Right lobe of liver (tissue), 6 donors: Measurements from ENCODE around the gene CORT. TPM values are rescaled to one million over a fixed set of nuclear protein-coding genes. Genes with fewer than 3 reads are reported as not detected.
"Not testable (repeated sequence)": the region's sequence is repeated elsewhere in the genome, so short reads cannot be mapped to it uniquely, and the experiment has no call there.

Experiments
- ATAC-seq, 4 donors: fragments of 200-7000 bp; cut with Tn5 transposase; one replicate each; pipeline ENCODE4 v1.9.1; 2020; ENCODE audit warnings: mild to moderate bottlenecking in 4 of 4, moderate library complexity in 4 of 4
- DNase-seq, 3 donors: peaks; one replicate each; pipeline ENCODE4 v3.0.0-alpha.2; 2020
- H3K27ac ChIP-seq, 3 donors: fragments of 200-600 bp; one replicate each; pipeline ENCODE4 v1.8.0; 2022
- H3K27me3 ChIP-seq, 2 donors: fragments of 200-600 bp; one replicate each; pipeline ENCODE4 v1.8.0; 2022
- H3K36me3 ChIP-seq, 4 donors: fragments of 200-600 bp; sonication (generic) in 1 of 4; one replicate each; pipeline versions ENCODE4 v1.5.1 to v1.8.0; 2017 to 2022; ENCODE audit warnings: control low read depth in 1 of 4
- H3K4me1 ChIP-seq, 4 donors: fragments of 200-600 bp; sonication (generic) in 1 of 4; one replicate each; pipeline versions ENCODE4 v1.5.1 to v1.8.0; 2017 to 2022; ENCODE audit warnings: control low read depth in 1 of 4
- H3K4me3 ChIP-seq, 3 donors: fragments of 200-600 bp; one replicate each; pipeline ENCODE4 v1.8.0; 2022
- H3K9me3 ChIP-seq, 4 donors: fragments of 200-600 bp; sonication (generic) in 1 of 4; one replicate each; pipeline versions ENCODE4 v1.5.1 to v1.8.0; 2017 to 2022; ENCODE audit warnings: control low read depth in 1 of 4
- POLR2A ChIP-seq: fragments of 450-650 bp; IDR thresholded peaks from one replicate; pipeline ENCODE4 v1.6.1; 2017; ENCODE audit warnings: antibody characterized with exemption, mild to moderate bottlenecking
- WGBS: methylation state at CpG from one replicate; pipeline ENCODE4 v1.1.6; 2018; ENCODE audit warnings: low coverage, low lambda C conversion rate; ENCODE audit not compliant: insufficient coverage; ENCODE audit errors: missing lambda C conversion rate; 5-methylcytosine and 5-hydroxymethylcytosine counted together
- intact Hi-C, 2 donors: fragments of 100-400 bp; cut with DNase I; formaldehyde crosslinking; loops; one replicate each; pipeline versions ENCODE4 v1.11.2 to v1.14.1; 2022
- total RNA-seq, 6 experiments: library from RNA; depleted of rRNA in 2 of 6; stranded (reverse); fragments of >200 nt in 2 of 6; fragmentation: NEBNext Ultra II Directional in 3 of 6; extraction: Animal tissue kit (Norgen Biotek cat#: 25700) in 3 of 6; gene quantifications; one replicate each; pipeline versions ENCODE4 v1.1.0 to v1.2.4, GENCODE V29; 2016 to 2023
- TF ChIP-seq, protein P1 (sequence below), 4 donors: fragments of 200-600 bp in 3 of 4; fragments of 450-650 bp in 1 of 4; IDR thresholded peaks; one replicate each; pipeline versions ENCODE4 v1.5.1 to v1.8.0; 2016 to 2022; ENCODE audit warnings: antibody characterized with exemption in 4 of 4, mild to moderate bottlenecking in 2 of 4
- donor health status: DM: no; HTN: yes; CAD: no.
- donor health status: DM: no; HTN: no; CAD: no.
- donor health status: DM: no; HTN: no; CAD: no.
- donor health status: DM: no; HTN: yes; CAD: no.
- donor health status: DM: no; HTN: yes; CAD: no.

CORT gene
- total RNA-seq, 6 experiments from 2014 or later: 0.17 TPM; not detected in 5

DNA sequence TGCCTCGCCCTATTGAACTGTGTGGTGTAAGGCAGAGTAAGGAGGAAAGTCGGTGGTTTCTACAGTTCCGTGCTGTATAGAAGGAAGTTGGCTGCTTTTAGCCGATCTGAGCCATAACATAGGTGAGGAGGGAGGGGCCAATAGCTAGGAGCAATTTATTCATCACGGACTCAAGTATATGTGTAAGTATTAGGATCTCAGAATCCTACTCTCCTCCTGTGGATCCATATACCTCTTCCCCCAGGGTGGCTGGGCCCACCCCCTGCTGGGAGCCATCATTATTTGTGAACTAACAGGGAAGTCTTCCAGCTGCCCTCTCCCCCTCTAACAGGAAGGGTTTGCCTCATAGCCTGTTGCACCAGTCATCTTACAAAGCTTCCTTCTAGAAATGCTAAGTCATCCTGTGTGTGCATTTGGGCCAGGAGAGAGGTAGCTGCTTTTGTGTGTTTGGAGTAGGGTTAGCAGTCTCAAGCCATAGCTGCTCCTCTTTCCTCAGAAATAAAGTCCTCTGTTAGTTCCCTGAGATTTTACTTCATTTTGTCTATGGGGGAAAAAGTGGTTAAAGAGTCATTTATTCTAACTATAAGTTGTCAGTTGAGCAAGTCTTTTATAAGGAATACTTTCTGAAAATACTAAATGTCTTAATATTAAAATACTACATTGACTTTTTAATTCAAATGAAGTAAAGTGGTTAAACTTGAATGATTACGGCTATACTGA is 34.5 kb upstream of the CORT start:
- H3K4me3 ChIP-seq: no peak overlapping the region
- H3K4me1 ChIP-seq: peaks cover 0 to 13% (median 0%) of the 10 kb centered on the region in 4 donors
- 62% methylated on average over 6 of the region's 6 CpGs for WGBS
- TF ChIP-seq POLR2A: no peak
- TF ChIP-seq, protein P1, sequence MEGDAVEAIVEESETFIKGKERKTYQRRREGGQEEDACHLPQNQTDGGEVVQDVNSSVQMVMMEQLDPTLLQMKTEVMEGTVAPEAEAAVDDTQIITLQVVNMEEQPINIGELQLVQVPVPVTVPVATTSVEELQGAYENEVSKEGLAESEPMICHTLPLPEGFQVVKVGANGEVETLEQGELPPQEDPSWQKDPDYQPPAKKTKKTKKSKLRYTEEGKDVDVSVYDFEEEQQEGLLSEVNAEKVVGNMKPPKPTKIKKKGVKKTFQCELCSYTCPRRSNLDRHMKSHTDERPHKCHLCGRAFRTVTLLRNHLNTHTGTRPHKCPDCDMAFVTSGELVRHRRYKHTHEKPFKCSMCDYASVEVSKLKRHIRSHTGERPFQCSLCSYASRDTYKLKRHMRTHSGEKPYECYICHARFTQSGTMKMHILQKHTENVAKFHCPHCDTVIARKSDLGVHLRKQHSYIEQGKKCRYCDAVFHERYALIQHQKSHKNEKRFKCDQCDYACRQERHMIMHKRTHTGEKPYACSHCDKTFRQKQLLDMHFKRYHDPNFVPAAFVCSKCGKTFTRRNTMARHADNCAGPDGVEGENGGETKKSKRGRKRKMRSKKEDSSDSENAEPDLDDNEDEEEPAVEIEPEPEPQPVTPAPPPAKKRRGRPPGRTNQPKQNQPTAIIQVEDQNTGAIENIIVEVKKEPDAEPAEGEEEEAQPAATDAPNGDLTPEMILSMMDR (IDR thresholded peaks at IDR 0.05): no peak
- peak overlapping the region in 2 of 3 donors; percentile 13 to 17 for H3K27ac ChIP-seq
- no peaks in the 10 kb centered on the region for H3K9me3 ChIP-seq
- ATAC-seq: peak; percentile 61 to 88 (median 71)
- H3K36me3 ChIP-seq: peaks cover 3 to 96% (median 42%) of the 10 kb centered on the region in 4 donors
- DNase-seq: peak in 1 of 3 donors; percentile 51
- intact Hi-C loops: no loop called here
- no peaks in the 10 kb centered on the region for H3K27me3 ChIP-seq

DNA sequence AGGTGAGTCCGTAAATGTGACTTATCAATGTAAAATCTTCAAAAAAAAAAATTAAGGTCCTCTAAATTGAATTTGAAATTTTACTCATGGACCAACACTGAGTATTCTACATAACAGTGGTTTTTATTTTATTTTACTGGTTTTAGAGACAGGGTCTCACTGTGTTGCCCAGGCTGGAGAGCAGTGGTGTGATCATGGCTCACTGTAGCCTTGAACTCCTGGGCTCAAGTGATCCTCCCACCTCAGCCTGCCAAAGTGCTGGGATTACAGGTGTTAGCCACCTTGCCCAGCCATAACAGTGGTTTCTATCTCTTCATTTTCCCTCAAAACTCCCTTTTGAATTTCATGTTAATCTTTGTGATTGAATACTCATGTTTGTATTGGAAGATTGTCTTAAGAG is 33.9 kb upstream of the CORT start:
- intact Hi-C loops, ATAC-seq, H3K27me3 ChIP-seq, H3K9me3 ChIP-seq, H3K4me3 ChIP-seq: not testable (repeated sequence)
- Histone ChIP-seq H3K36me3 (peaks cover 3 to 92% (median 40%) of the 10 kb centered on the region in 4 donors), H3K4me1 (peaks cover 0 to 13% (median 0%) of the 10 kb centered on the region in 4 donors), H3K27ac (peak overlapping the region in 2 of 3 donors; percentile 4 to 17)
- peak in 1 of 3 donors; percentile 2 for DNase-seq
- 89% methylated on average over 1 of the region's 1 CpG for WGBS

DNA sequence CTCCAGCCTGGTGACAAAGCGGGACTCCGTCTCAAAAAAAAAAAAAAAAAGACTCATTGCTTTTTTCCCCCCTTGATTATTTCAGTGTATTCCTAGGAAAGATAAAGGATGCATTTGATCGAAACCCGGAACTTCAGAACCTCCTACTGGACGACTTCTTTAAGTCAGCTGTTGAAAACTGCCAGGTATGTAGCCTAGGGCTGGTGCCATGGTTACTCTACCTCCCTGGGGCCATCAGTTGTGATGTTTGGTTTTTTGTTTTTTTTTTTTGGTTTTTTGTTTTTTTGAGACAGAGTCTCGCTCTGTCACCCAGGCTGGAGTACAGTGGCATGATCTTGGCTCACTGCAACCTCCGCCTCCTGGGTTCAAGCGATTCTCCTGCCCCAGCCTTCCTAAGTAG is 31.1 kb upstream of the CORT start:
- DNase-seq, H3K27ac ChIP-seq, H3K9me3 ChIP-seq, H3K27me3 ChIP-seq, ATAC-seq, H3K4me3 ChIP-seq, intact Hi-C loops: not testable (repeated sequence)
- Histone ChIP-seq H3K36me3 (peaks cover 0 to 64% (median 28%) of the 10 kb centered on the region in 4 donors), H3K4me1 (peaks cover 0 to 13% (median 0%) of the 10 kb centered on the region in 4 donors)
- WGBS: 88% methylated on average over 7 of the region's 8 CpGs

DNA sequence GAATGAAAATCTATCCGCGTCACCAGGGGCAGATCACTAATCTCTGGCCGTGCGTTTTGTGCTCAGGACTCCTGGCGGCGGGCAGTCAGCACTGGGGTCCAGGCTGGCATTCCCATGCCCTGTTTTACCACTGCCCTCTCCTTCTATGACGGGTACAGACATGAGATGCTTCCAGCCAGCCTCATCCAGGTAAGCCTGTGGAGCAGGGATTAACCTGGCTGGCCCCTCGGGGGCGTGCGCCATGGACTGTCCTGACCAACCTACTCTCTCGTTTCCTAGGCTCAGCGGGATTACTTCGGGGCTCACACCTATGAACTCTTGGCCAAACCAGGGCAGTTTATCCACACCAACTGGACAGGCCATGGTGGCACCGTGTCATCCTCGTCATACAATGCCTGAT is 30.5 kb upstream of the CORT start:
- H3K27ac ChIP-seq: no peak overlapping the region
- no peaks in the 10 kb centered on the region for H3K9me3 ChIP-seq
- TF ChIP-seq, protein P1 (IDR thresholded peaks at IDR 0.05): no peak
- no peak for TF ChIP-seq POLR2A
- ATAC-seq (peak in 1 of 4 donors; percentile 8), DNase-seq (peak in 1 of 3 donors; percentile 40)
- no peak overlapping the region for H3K4me3 ChIP-seq
- H3K27me3 ChIP-seq: no peaks in the 10 kb centered on the region
- H3K4me1 ChIP-seq: peaks cover 0 to 18% (median 0%) of the 10 kb centered on the region in 4 donors
- WGBS: 85% methylated on average over 4 of the region's 15 CpGs
- intact Hi-C loops: no loop called here
- peaks cover 0 to 58% (median 26%) of the 10 kb centered on the region in 4 donors for H3K36me3 ChIP-seq

DNA sequence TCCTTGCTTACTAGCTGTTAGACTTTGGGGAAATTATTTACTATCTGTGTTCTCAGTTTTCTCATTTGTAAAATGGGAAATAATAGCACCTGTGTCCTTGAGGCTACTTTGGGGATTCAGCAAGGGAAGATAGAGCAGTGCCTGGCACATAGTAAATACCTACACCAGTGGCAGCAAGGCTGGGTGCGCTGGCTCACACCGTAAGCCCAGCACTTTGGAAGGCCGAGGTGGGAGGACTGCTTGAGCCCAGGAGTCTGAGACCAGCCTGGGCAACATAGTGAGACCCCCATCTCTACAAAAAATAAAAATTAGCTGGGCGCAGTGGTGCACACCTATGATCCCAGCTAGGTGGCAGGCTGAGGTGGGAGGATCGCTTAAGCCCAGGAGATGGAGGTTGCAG is 28.2 kb upstream of the CORT start:
- H3K9me3 ChIP-seq: no peaks in the 10 kb centered on the region
- 90% methylated on average over 2 of the region's 5 CpGs for WGBS

More for the DNA sequence above, 28.2 kb upstream of the CORT start:
- Histone ChIP-seq H3K36me3 (peaks cover 0 to 39% (median 22%) of the 10 kb centered on the region in 4 donors), H3K27me3 (no peaks in the 10 kb centered on the region), H3K27ac (no peak overlapping the region), H3K4me1 (peaks cover 0 to 10% (median 0%) of the 10 kb centered on the region in 4 donors), H3K4me3 (no peak overlapping the region)
- DNase-seq (no peak), ATAC-seq (no peak)
- intact Hi-C loops: loop anchor here in 1 of 2 donors (10.0 kb wide), 1 partner anchor 47 kb away; no protein-coding TSS in a partner anchor
- no peak for TF ChIP-seq POLR2A
- TF ChIP-seq, protein P1 (IDR thresholded peaks at IDR 0.05): no peak
